Measurements from ENCODE around the gene ZNF8.
"Not testable (repeated sequence)": the region's sequence is repeated elsewhere in the genome, so short reads cannot be mapped to it uniquely, and the experiment has no call there.

Gene ZNF8

DNA sequence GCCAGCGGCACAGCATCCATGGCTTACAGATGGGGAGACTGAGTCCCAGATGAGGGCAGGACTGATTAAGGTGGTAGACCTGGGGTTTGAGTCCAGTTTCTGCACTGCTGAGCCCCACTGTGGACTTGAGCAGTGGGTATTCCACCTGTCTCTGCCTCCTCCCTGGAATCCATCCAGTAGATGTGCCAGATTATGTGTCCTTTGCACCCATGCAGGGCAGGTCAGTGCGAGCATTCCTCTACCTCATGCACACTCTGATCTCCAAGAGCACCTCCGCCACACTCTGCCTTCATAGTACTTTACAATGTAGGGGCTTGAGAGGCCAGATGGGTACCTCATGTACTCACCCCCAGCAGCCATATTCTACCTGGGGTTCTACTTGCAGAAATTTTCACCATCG, 58.1 kb downstream of the ZNF8 start:
- no peak for DNase-seq (ENCODE audit: low read depth)

- DNase-seq (ENCODE audit: low read depth), result no peak
These were observed 59.6 kb downstream of the ZNF8 start for GRCh38 chr19:58338336-58338735.

- no peak for DNase-seq (ENCODE audit: low read depth)
These were observed 60.2 kb downstream of the ZNF8 start for GRCh38 chr19:58338825-58339558.

GRCh38 chr19:58345558-58345957, 66.8 kb downstream of the ZNF8 start:
- no peak for DNase-seq (ENCODE audit: low read depth)

- no peak for DNase-seq (ENCODE audit: low read depth)
These were observed 68.5 kb downstream of the ZNF8 start for GRCh38 chr19:58346961-58347929.

DNA sequence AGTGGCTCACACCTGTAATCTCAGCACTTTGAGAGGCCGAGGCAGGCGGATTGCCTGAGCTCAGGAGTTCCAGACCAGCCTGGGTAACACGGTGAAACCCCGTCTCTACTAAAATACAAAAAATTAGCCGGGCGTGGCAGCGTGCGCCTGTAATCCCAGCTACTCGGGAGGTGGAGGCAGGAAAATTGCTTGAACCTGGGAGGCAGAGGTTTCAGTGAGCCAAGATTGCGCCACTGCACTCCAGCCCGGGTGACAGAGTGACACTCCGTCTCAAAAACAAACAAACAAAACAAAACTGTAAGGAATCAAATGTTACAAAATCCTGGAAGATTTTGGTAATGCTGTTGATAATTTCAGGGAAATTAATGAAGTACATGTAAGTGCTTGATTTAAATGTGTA, 69.3 kb downstream of the ZNF8 start:
- DNase-seq (ENCODE audit: low read depth), result not testable (repeated sequence)

GRCh38 chr19:58349590-58349989, 70.8 kb downstream of the ZNF8 start:
- DNase-seq (ENCODE audit: low read depth), result no peak

DNA sequence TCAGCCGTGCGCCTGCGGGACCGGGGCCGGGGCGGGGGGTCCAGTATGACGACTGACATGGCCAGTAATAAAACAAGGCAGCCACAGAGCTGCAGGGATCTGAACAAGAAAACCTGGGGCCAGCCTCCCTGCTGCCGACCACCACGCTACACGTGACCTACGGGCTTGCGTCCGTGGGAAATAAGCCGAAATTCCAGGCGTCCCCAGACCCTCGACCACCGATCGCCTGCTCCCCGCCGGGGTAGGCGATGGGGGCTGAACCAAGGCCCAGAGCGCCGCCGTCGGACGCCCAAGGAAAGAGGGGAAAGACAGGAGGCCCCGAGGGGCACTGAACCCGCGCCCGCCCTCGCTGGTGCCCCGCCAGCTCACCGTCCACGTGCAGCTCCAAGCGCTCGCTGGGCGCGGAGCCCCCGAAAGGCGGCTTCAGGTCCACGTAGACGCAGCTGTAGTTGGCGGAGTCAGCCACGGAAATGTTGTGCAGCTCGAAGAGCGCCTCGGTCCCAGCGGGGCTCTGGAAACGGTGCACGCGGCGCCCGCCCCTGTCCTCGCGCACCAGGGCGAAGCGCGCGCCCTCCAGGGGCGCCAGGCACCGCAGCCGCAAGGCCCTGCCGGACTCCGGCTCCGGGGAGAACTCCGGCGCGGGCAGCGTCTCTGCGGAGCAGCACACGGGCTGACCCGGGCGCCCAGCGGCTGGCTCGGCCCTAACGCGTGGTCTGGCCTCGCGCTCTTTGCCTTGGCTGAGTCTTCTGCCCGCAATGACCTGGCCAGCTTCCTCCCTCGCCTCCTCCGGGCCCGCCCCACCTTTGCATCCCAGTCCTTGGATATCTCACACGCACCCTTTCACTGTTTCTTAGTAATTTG, 71.5 kb downstream of the ZNF8 start:
- no peak for DNase-seq (ENCODE audit: low read depth)

GRCh38 chr19:58350871-58351557, 72.3 kb downstream of the ZNF8 start:
- no peak for DNase-seq (ENCODE audit: low read depth)

- DNase-seq (ENCODE audit: low read depth), result no peak
These were observed 72.8 kb downstream of the ZNF8 start for GRCh38 chr19:58351558-58351878.

DNA sequence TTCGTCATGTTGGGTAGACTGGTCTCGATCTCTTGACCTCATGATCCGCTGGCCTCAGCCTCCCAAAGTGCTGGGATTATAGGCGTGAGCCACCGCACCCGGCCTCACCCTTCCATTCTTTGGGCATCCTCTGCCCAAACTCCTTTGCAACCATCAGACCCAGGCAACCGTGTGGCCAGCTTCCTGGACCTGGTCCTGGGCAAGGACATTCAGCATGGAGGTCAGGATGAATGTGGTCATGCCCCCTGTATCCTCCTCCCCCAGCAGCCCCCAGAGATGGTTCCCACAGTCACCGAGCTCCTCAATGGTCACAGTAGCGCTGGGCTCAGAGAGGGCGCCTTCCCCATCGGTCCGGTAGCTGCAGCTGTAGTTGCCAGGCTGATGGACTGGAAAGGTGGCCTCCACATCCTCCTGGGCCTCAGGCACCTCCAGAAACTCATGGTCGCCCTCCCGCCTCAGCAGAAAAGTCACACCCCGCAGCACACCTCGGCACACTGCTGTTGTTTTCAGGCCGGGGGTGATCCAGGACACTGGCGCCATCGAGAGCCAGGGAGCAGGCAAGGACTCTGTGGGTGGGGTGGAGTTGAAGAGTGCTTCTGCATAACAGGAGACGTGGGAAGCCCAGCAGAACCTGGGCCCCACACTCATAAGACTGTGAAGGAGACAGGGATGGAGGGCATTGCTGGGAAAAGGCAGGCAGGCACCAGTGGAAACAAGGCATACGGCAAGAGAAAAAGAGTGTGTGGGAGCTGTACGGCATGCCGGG, 73.4 kb downstream of the ZNF8 start:
- no peak for DNase-seq (ENCODE audit: low read depth)
